ENCODE results near the gene FOXE3. TPM values are rescaled to one million over a fixed set of nuclear protein-coding genes. Genes with fewer than 3 reads are reported as not detected.

The FOXE3 gene
- total RNA-seq, 2 donors from 2014 or later = not detected

DNA sequence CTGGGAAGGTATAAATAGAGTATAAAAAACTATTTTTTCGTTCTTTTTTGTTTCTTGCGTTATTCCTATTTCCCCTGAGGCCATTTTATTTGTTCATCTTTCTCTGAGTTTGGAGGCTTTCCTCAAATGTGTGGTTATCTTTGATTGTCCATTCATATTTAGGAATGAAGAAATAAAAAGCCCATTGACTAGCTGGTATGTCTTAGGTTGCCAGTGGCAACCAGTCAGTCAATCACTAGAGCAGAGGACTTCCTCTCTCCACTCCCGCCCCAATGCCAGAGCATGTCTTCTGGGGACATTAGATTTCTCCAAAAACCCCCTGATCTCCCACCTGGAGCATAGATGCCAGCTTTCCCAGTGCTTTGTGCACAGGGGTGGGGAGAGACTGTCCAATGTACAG lies 20.7 kb upstream of the FOXE3 start:
- no peak for ATAC-seq (replicated peaks)
- Mint-ChIP-seq H3K4me1 (no peaks in the 10 kb centered on the region), H3K4me3 (no peak overlapping the region), H3K36me3 (ENCODE audit: low read depth) (no peaks in the 10 kb centered on the region), H3K9me3 (no peaks in the 10 kb centered on the region), H3K27ac (no peak overlapping the region), H3K27me3 (peaks cover 7% of the 10 kb centered on the region)

GRCh38 chr1:47396671-47397196 lies 19.4 kb upstream of the FOXE3 start:
- H3K36me3 Mint-ChIP-seq (ENCODE audit: low read depth) = no peaks in the 10 kb centered on the region
- H3K27me3 Mint-ChIP-seq = peaks cover 16% of the 10 kb centered on the region
- H3K4me1 Mint-ChIP-seq = no peaks in the 10 kb centered on the region
- ATAC-seq (replicated peaks) = no peak
- no peak overlapping the region for H3K27ac Mint-ChIP-seq
- no peak overlapping the region for H3K4me3 Mint-ChIP-seq
- H3K9me3 Mint-ChIP-seq = no peaks in the 10 kb centered on the region

GRCh38 chr1:47399138-47399845 lies 16.8 kb upstream of the FOXE3 start:
- Mint-ChIP-seq H3K27ac (no peak overlapping the region), H3K36me3 (ENCODE audit: low read depth) (no peaks in the 10 kb centered on the region), H3K4me3 (no peak overlapping the region), H3K9me3 (no peaks in the 10 kb centered on the region), H3K27me3 (peaks cover 16% of the 10 kb centered on the region), H3K4me1 (no peaks in the 10 kb centered on the region)
- no peak for ATAC-seq (replicated peaks)

DNA sequence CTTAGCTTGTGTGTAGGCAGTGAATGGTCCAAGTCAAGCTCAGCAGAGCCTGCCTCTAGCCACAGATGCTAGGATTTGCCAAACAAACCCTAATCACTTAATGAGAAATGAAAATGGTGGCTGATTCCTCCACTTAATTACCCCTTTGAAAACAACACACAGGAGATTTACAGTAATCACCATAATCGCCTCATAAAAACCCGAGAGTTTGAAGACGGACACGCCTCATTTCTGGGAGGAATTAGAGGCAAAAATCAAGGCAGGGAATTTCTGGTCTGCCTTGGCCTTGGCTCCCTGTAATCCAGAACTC lies 16.3 kb upstream of the FOXE3 start:
- Mint-ChIP-seq H3K36me3 (ENCODE audit: low read depth) (no peaks in the 10 kb centered on the region), H3K4me1 (no peaks in the 10 kb centered on the region), H3K27me3 (peaks cover 16% of the 10 kb centered on the region), H3K4me3 (no peak overlapping the region), H3K9me3 (no peaks in the 10 kb centered on the region), H3K27ac (no peak overlapping the region)
- no peak for ATAC-seq (replicated peaks)

DNA sequence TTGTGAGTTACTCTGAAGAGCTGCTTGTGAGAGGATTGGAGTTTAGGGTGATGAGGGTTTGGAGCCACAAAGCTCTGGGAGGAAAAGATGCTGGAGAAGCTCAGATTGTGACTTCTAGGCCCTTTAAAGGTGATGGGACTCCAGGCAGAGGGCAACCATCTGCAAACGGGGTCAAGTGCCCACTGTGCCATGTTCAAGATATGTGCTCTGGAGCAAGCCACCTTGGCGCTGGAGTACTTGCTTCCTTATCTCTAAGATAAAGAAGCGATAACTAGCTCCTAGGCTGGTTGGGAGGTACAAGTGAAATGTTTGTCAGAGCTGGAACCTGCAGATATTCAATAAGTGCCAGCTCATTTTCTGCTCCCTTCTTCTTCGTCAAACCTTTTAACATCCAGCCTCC lies 14.3 kb upstream of the FOXE3 start:
- no peaks in the 10 kb centered on the region for H3K9me3 Mint-ChIP-seq
- H3K4me3 Mint-ChIP-seq = no peak overlapping the region
- no peak overlapping the region for H3K27ac Mint-ChIP-seq
- no peaks in the 10 kb centered on the region for H3K36me3 Mint-ChIP-seq (ENCODE audit: low read depth)
- ATAC-seq (replicated peaks) = no peak
- no peaks in the 10 kb centered on the region for H3K4me1 Mint-ChIP-seq
- H3K27me3 Mint-ChIP-seq = peaks cover 17% of the 10 kb centered on the region

DNA sequence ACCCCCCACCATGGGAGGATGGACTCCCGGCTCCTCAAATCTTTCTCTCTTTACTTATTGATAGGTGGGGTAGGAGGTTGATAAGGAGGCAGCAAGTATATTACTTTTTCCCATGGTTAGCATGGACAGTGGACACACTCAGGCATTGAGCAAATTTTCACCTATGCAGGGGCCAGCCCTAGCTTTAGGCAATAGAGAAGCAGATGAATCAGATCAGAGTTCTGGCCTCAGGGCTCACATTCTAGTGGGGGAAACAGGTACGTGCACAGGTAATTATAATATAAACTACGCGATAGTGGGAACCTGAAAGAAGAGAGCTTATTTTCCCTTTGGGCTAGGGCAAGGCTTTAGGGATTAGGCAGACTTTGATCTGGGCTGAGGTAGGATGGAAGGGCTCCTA lies 13.5 kb upstream of the FOXE3 start:
- Mint-ChIP-seq H3K9me3 (no peaks in the 10 kb centered on the region), H3K27ac (no peak overlapping the region), H3K4me3 (no peak overlapping the region), H3K27me3 (peaks cover 13% of the 10 kb centered on the region), H3K4me1 (no peaks in the 10 kb centered on the region), H3K36me3 (ENCODE audit: low read depth) (no peaks in the 10 kb centered on the region)
- no peak for ATAC-seq (replicated peaks)

DNA sequence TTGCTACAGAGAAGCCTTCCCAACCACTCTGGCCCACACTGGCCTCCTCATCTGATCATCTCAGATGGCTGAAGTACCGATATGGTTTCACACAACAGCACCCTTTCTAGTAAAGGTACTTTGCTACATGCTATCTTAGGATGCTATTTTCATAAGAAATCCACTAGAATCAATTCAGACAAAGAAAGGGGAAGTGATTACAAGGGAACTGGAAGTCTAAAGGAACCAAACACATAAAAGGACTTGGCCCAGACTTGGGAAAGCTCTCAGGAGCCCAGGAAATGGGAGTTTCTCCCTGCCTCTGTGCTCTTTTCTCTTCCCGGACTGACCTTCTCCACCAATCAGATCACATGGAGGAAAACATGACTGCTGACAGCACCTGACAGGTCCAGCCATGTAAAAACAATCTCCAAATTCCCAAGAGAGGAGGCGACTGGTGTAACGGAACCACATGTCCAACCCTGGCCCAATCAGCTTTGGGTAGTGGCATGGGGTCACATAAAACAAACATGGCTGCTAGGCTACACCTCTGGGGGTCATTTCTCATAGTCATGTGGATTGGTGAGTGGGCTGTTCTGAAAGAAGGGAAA lies 12.7 kb upstream of the FOXE3 start:
- Mint-ChIP-seq H3K4me1 (no peaks in the 10 kb centered on the region), H3K9me3 (no peaks in the 10 kb centered on the region), H3K27me3 (peaks cover 13% of the 10 kb centered on the region), H3K27ac (no peak overlapping the region), H3K36me3 (ENCODE audit: low read depth) (no peaks in the 10 kb centered on the region), H3K4me3 (no peak overlapping the region)
- no peak for ATAC-seq (replicated peaks)

DNA sequence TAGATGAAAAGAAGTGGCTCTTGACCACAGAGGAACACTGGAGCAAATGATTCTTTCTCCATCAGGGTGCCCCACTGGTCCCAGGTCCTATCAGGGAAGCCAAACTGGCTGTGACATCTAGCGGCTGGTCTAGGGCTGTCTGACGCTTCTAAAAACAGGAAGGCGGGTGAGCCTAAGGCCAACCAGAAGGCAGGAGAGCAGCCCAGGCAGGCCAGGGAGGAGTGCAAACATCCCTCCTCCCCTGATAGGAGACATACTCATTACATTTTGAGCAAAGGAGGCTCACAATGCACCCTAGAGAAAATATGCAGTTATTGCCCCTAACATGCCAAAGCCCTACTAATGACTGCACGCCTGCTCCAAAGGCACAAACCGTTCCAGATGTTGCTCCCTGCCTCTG lies 10.4 kb upstream of the FOXE3 start:
- no peak for ATAC-seq (replicated peaks)
- peaks cover 13% of the 10 kb centered on the region for H3K27me3 Mint-ChIP-seq
- no peaks in the 10 kb centered on the region for H3K9me3 Mint-ChIP-seq
- no peak overlapping the region for H3K27ac Mint-ChIP-seq
- H3K36me3 Mint-ChIP-seq (ENCODE audit: low read depth) = no peaks in the 10 kb centered on the region
- H3K4me3 Mint-ChIP-seq = no peak overlapping the region
- no peaks in the 10 kb centered on the region for H3K4me1 Mint-ChIP-seq

GRCh38 chr1:47406966-47407365 lies 9.1 kb upstream of the FOXE3 start:
- Mint-ChIP-seq H3K36me3 (ENCODE audit: low read depth) (no peaks in the 10 kb centered on the region), H3K4me3 (no peak overlapping the region), H3K4me1 (no peaks in the 10 kb centered on the region), H3K27ac (no peak overlapping the region), H3K27me3 (peaks cover 5% of the 10 kb centered on the region), H3K9me3 (no peaks in the 10 kb centered on the region)
- no peak for ATAC-seq (replicated peaks)

- no peaks in the 10 kb centered on the region for H3K9me3 Mint-ChIP-seq
- H3K4me1 Mint-ChIP-seq = no peaks in the 10 kb centered on the region
- H3K27ac Mint-ChIP-seq = no peak overlapping the region
- H3K27me3 Mint-ChIP-seq = peaks cover 5% of the 10 kb centered on the region
- no peak for ATAC-seq (replicated peaks)
- no peaks in the 10 kb centered on the region for H3K36me3 Mint-ChIP-seq (ENCODE audit: low read depth)
- no peak overlapping the region for H3K4me3 Mint-ChIP-seq
Observed at GRCh38 chr1:47407481-47407880, 8.6 kb upstream of the FOXE3 start.

GRCh38 chr1:47409311-47410067 lies 6.6 kb upstream of the FOXE3 start:
- ATAC-seq (replicated peaks) = no peak
- H3K36me3 Mint-ChIP-seq (ENCODE audit: low read depth) = no peaks in the 10 kb centered on the region
- no peaks in the 10 kb centered on the region for H3K9me3 Mint-ChIP-seq
- no peak overlapping the region for H3K4me3 Mint-ChIP-seq
- H3K4me1 Mint-ChIP-seq = no peaks in the 10 kb centered on the region
- H3K27me3 Mint-ChIP-seq = peaks cover 10% of the 10 kb centered on the region
- no peak overlapping the region for H3K27ac Mint-ChIP-seq

DNA sequence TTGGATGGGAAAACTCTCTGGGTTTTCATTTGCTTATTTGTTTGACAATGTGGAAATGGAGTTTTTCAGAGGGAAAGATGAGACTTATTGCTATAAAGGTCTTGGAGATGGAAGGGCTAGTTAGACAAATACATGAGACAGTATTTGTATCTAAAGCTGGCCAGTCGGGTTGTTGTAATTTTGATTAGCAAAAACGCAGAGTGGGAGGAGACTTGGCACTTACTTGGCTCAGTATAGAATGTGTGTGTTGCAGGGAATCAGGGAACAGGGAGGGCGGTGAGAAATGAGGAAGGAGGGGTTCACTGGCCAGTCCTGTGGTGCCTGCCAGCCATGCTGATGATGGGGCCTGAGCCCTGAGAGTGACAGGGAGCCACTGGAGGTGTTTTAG lies 6.0 kb upstream of the FOXE3 start:
- Mint-ChIP-seq H3K36me3 (ENCODE audit: low read depth) (no peaks in the 10 kb centered on the region), H3K9me3 (no peaks in the 10 kb centered on the region), H3K4me3 (no peak overlapping the region), H3K27ac (no peak overlapping the region), H3K27me3 (peaks cover 9% of the 10 kb centered on the region), H3K4me1 (no peaks in the 10 kb centered on the region)
- no peak for ATAC-seq (replicated peaks)

GRCh38 chr1:47411436-47411835 lies 4.6 kb upstream of the FOXE3 start:
- H3K27ac Mint-ChIP-seq = no peak overlapping the region
- H3K4me1 Mint-ChIP-seq = no peaks in the 10 kb centered on the region
- no peak for ATAC-seq (replicated peaks)
- no peaks in the 10 kb centered on the region for H3K9me3 Mint-ChIP-seq
- H3K4me3 Mint-ChIP-seq = no peak overlapping the region
- H3K27me3 Mint-ChIP-seq = peaks cover 17% of the 10 kb centered on the region
- H3K36me3 Mint-ChIP-seq (ENCODE audit: low read depth) = no peaks in the 10 kb centered on the region

DNA sequence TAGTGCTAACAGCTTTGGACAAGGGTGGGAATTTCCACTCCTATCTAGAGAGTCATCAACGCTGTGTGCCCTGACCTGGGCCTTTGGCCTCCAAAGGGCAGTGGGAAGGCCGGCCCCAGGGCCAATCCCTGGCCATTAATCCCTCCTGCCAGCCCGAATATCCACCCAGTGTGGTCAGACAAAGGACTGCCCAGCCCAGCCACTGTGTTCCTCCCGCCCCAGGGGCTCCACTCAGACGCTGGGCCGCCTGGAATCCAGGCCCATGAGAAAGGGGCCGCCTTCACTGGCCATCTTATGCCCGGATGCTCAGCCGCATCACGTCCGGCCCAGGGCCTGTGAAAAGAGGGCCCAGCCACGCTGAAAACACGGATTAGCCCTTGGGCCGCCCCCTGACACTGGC lies 3.6 kb upstream of the FOXE3 start:
- ATAC-seq (replicated peaks) = no peak
- Mint-ChIP-seq H3K27ac (no peak overlapping the region), H3K4me1 (peaks cover 2% of the 10 kb centered on the region), H3K9me3 (no peaks in the 10 kb centered on the region), H3K27me3 (peaks cover 21% of the 10 kb centered on the region), H3K36me3 (ENCODE audit: low read depth) (peaks cover 3% of the 10 kb centered on the region), H3K4me3 (no peak overlapping the region)

Data from activated T-helper 17 cell treated with anti-CD3 and anti-CD28 coated beads, Interleukin-2, amount 50 U/mL, for 72 hours (primary cell).